Activated CD8-positive, alpha-beta memory T cell treated with anti-CD3 and anti-CD28 coated beads, Interleukin-2, amount 10 ng/mL, durations not matched to agents 7 days and 5 days (primary cell): ENCODE measurements around the gene NDUFAF4. TPM values are rescaled to one million over a fixed set of nuclear protein-coding genes. Genes with fewer than 3 reads are reported as not detected.

Source experiments
- ATAC-seq: fragments of 150-1000 bp; cut with Tn5 transposase; one replicate; pipeline ENCODE4 v1.10.0; 2021; ENCODE audit warnings: moderate library complexity
- CTCF ChIA-PET: fragments of 350-600 bp; sonication (Branson Sonifier 250); formaldehyde crosslinking; loops from one replicate; lab custom pipeline; 2021; ENCODE audit warnings: antibody characterized with exemption; lab: Charles Lee
- DNase-seq: peaks from one replicate; pipeline ENCODE4 v3.0.0-alpha.2; 2020
- H3K27ac Mint-ChIP-seq: one replicate; pipeline ENCODE4 v1.8.0; 2021; ENCODE audit warnings: mild to moderate bottlenecking, mixed read lengths
- H3K27me3 Mint-ChIP-seq: one replicate; pipeline ENCODE4 v1.8.0; 2021; ENCODE audit warnings: mixed read lengths
- H3K36me3 Mint-ChIP-seq: one replicate; pipeline ENCODE4 v1.8.0; 2021; ENCODE audit warnings: mild to moderate bottlenecking, mixed read lengths
- H3K4me1 Mint-ChIP-seq: one replicate; pipeline ENCODE4 v1.8.0; 2021; ENCODE audit warnings: mixed read lengths
- H3K4me3 Mint-ChIP-seq: one replicate; pipeline ENCODE4 v1.8.0; 2021; ENCODE audit warnings: mild to moderate bottlenecking, moderate library complexity, mixed read lengths
- H3K9me3 Mint-ChIP-seq: one replicate; pipeline ENCODE4 v1.8.0; 2022; ENCODE audit warnings: low read depth, mixed read lengths
- total RNA-seq, 2 experiments: library from RNA; stranded (reverse); gene quantifications; one replicate each; pipeline ENCODE4 v1.2.3, GENCODE V29; 2021

The NDUFAF4 gene
- total RNA-seq, 2 experiments from 2014 or later = 27.3 to 48.5 TPM

DNA sequence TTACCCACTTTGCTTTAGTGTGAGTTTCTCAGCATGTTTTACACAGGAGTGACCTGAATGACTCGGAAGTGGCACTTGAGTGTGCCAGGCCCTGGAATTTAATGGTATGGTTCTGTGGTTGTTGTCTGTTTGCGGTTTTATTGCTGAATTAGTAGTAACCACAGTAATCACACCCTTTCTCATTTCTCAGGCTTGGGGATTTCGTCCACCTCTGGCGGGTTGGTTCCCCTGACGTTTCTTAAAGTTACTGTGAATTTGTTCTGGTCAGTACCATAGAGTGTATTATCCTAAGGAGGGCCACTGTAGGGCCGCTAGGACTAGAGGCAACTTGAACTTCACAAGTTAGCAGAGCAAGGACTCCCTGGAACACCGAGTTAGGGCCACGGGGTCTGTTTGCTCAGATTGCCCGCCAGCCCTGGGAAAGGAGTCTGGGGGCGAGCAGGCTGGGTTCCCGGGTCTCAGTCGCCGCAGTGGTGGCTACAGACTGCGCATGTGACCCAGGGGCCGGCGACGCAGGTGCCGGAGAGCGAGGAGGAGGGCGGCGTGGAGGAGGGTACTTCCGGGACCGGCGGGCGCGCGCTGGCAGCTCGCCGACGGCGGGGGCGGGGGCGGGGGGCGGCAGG lies 26.3 kb upstream of the NDUFAF4 start:
- H3K4me1 Mint-ChIP-seq = peaks cover 38% of the 10 kb centered on the region
- CTCF ChIA-PET = interaction anchor here (1.2 to 2.2 kb wide), 3 partner anchors 11 to 27 kb away, joined by 3 to 11 read pairs (median 4); partner anchors contain the start of gene NDUFAF4
- H3K4me3 Mint-ChIP-seq = peak overlapping the region; percentile 96
- DNase-seq (no peak), ATAC-seq (peak; percentile 16)
- H3K27ac Mint-ChIP-seq = peak overlapping the region; percentile 86
- no peaks in the 10 kb centered on the region for H3K9me3 Mint-ChIP-seq
- no peaks in the 10 kb centered on the region for H3K27me3 Mint-ChIP-seq
- peaks cover 2% of the 10 kb centered on the region for H3K36me3 Mint-ChIP-seq

- no peaks in the 10 kb centered on the region for H3K27me3 Mint-ChIP-seq
- peak overlapping the region; percentile 96 for H3K4me3 Mint-ChIP-seq
- H3K27ac Mint-ChIP-seq = peak overlapping the region; percentile 86
- CTCF ChIA-PET = interaction anchor here (2.8 to 3.3 kb wide), 2 partner anchors 16 to 24 kb away, joined by 14 to 19 read pairs; no protein-coding TSS in a partner anchor
- ATAC-seq (no peak), DNase-seq (no peak)
- peaks cover 38% of the 10 kb centered on the region for H3K4me1 Mint-ChIP-seq
- H3K36me3 Mint-ChIP-seq = peaks cover 2% of the 10 kb centered on the region
- no peaks in the 10 kb centered on the region for H3K9me3 Mint-ChIP-seq
These were observed 25.7 kb upstream of the NDUFAF4 start for GRCh38 chr6:96923400-96923799.

DNA sequence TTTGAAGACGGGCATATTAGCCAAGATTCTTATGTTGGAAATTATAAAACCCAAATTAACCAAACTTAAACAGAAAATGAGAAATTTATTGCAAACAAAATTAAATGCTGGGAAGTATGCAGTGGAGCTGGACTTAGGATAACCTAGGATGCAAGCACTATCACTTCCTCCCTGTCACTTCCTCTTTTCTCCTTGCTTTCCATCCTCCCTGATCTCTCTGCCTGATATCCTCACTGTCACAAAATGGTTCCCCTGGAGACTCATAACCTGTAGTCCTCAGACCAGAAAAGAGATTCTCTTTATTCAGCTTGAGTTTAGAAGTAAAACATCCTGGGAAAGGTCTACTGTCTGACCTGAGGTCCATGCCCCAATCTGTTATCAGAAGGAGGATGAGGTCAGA lies 19.4 kb upstream of the NDUFAF4 start:
- no peak overlapping the region for H3K27ac Mint-ChIP-seq
- peaks cover 12% of the 10 kb centered on the region for H3K27me3 Mint-ChIP-seq
- CTCF ChIA-PET = no interaction called here
- peaks cover 13% of the 10 kb centered on the region for H3K4me1 Mint-ChIP-seq
- no peak overlapping the region for H3K4me3 Mint-ChIP-seq
- DNase-seq (no peak), ATAC-seq (no peak)
- H3K36me3 Mint-ChIP-seq = peaks cover 2% of the 10 kb centered on the region
- H3K9me3 Mint-ChIP-seq = no peaks in the 10 kb centered on the region

- DNase-seq = no peak
- no peak for ATAC-seq
- no peak overlapping the region for H3K27ac Mint-ChIP-seq
- peaks cover 8% of the 10 kb centered on the region for H3K4me1 Mint-ChIP-seq
- H3K36me3 Mint-ChIP-seq = peaks cover 5% of the 10 kb centered on the region
- peaks cover 19% of the 10 kb centered on the region for H3K27me3 Mint-ChIP-seq
- H3K4me3 Mint-ChIP-seq = no peak overlapping the region
- CTCF ChIA-PET = interaction anchor here (1.3 to 1.6 kb wide), 2 partner anchors 11 to 14 kb away, joined by 3 to 4 read pairs; partner anchors contain the start of gene KLHL32
- H3K9me3 Mint-ChIP-seq = no peaks in the 10 kb centered on the region
These were observed 15.9 kb upstream of the NDUFAF4 start for GRCh38 chr6:96913621-96914020.

GRCh38 chr6:96911751-96912150 lies 14.1 kb upstream of the NDUFAF4 start:
- Mint-ChIP-seq H3K9me3 (no peaks in the 10 kb centered on the region), H3K27me3 (peaks cover 19% of the 10 kb centered on the region), H3K4me3 (no peak overlapping the region), H3K4me1 (peaks cover 18% of the 10 kb centered on the region), H3K27ac (no peak overlapping the region), H3K36me3 (peaks cover 7% of the 10 kb centered on the region)
- ATAC-seq (no peak), DNase-seq (no peak)
- CTCF ChIA-PET = interaction anchor here (1.7 kb wide), 1 partner anchor 148 kb away, joined by 3 read pairs; no protein-coding TSS in a partner anchor

- peaks cover 7% of the 10 kb centered on the region for H3K36me3 Mint-ChIP-seq
- ATAC-seq (no peak), DNase-seq (no peak)
- no peak overlapping the region for H3K4me3 Mint-ChIP-seq
- H3K4me1 Mint-ChIP-seq = peaks cover 21% of the 10 kb centered on the region
- H3K27ac Mint-ChIP-seq = no peak overlapping the region
- H3K27me3 Mint-ChIP-seq = peaks cover 19% of the 10 kb centered on the region
- CTCF ChIA-PET = interaction anchor here (1.7 to 1.9 kb wide), 2 partner anchors 10 to 149 kb away, joined by 3 to 4 read pairs; no protein-coding TSS in a partner anchor
- H3K9me3 Mint-ChIP-seq = no peaks in the 10 kb centered on the region
These were observed 13.5 kb upstream of the NDUFAF4 start for GRCh38 chr6:96911171-96911570.

DNA sequence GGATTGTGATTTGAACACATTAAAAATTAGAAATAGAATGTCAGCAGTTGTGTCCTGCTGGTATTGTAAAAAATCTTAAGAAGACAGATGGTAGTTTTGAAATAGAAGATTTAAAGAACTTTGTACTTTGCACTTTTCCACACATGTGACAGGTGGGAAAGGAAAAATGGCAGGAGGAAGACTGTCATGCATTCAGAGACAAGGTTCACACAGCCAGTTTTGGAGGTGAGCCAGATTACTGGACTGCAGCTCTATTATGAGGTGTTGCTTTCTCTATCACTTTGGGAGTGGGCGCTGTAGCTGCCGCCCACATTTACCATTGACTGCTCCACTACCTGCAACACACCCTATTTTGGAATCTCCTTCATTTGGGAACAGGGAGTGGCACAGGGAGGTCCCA lies 12.1 kb upstream of the NDUFAF4 start:
- CTCF ChIA-PET = interaction anchor here (1.9 kb wide), 1 partner anchor 12 kb away, joined by 4 read pairs; no protein-coding TSS in a partner anchor
- no peak for DNase-seq
- Mint-ChIP-seq H3K9me3 (no peaks in the 10 kb centered on the region), H3K36me3 (peaks cover 7% of the 10 kb centered on the region), H3K27me3 (peaks cover 12% of the 10 kb centered on the region), H3K4me3 (no peak overlapping the region), H3K4me1 (peaks cover 24% of the 10 kb centered on the region), H3K27ac (no peak overlapping the region)
- ATAC-seq = no peak

GRCh38 chr6:96907498-96907897 lies 9.8 kb upstream of the NDUFAF4 start:
- CTCF ChIA-PET = interaction anchor here (0.6 to 3.5 kb wide), 4 partner anchors 10 to 118 kb away, joined by 3 to 19 read pairs (median 8); partner anchors contain the start of gene NDUFAF4
- Mint-ChIP-seq H3K27me3 (peaks cover 10% of the 10 kb centered on the region), H3K9me3 (no peaks in the 10 kb centered on the region), H3K4me1 (peaks cover 24% of the 10 kb centered on the region), H3K27ac (peak overlapping the region; percentile 62), H3K4me3 (no peak overlapping the region), H3K36me3 (peaks cover 7% of the 10 kb centered on the region)
- DNase-seq (peak; percentile 70), ATAC-seq (peak; percentile 95)

DNA sequence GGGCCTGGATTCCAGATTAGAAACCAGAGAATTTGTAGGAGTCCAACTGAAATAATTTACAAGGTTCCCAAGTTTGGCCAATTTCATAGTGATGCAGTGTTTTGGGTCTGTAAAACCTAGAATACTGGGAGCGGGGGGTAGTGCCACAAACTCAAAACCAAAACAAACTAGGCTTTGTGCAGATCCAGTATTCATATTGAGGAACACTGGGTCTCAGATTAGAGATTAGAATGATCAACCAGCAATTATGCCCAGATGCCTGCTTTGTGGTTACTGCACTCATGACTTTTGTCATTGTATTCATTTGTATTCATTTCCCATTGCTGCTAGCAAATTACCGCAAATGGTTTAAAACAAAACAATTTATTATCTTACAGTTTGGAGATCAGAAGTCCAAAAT lies 3.2 kb upstream of the NDUFAF4 start:
- ATAC-seq (no peak), DNase-seq (no peak)
- H3K27ac Mint-ChIP-seq = no peak overlapping the region
- H3K36me3 Mint-ChIP-seq = peaks cover 5% of the 10 kb centered on the region
- peaks cover 16% of the 10 kb centered on the region for H3K4me1 Mint-ChIP-seq
- no peaks in the 10 kb centered on the region for H3K9me3 Mint-ChIP-seq
- CTCF ChIA-PET = no interaction called here
- no peak overlapping the region for H3K4me3 Mint-ChIP-seq
- peaks cover 2% of the 10 kb centered on the region for H3K27me3 Mint-ChIP-seq

DNA sequence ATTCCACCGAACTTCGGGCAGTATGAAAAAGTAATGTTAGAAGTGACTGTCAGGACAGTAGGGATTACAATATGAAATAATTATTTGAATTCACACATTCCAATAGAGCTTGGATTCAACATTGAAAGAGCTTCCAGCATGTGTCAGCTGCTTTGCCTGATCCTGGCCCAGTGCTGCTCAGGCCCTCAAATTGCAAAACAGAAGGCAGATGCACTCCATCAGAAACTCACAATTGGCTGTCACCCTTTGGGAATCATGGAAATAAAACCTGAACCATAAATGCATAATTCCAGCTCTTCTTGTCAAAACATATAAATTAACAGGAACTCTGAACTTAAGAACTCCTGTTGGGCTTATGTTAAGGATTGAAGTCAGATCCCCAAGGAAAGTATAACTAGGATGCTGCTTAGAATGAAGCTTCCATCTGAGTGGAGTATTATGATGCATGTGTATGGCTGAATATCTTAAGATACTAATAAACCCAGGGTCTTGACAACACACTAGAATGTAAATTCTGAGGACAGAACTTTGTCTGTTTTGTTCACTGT lies 1.8 kb upstream of the NDUFAF4 start:
- CTCF ChIA-PET = interaction anchor here (0.9 to 2.9 kb wide), 8 partner anchors 13 to 272 kb away, joined by 3 to 19 read pairs (median 6); no protein-coding TSS in a partner anchor
- peaks cover 22% of the 10 kb centered on the region for H3K4me1 Mint-ChIP-seq
- ATAC-seq = no peak
- no peaks in the 10 kb centered on the region for H3K9me3 Mint-ChIP-seq
- H3K27ac Mint-ChIP-seq = no peak overlapping the region
- no peak for DNase-seq
- no peak overlapping the region for H3K4me3 Mint-ChIP-seq
- peaks cover 11% of the 10 kb centered on the region for H3K36me3 Mint-ChIP-seq
- peaks cover 2% of the 10 kb centered on the region for H3K27me3 Mint-ChIP-seq

GRCh38 chr6:96899019-96899418 lies 1.3 kb upstream of the NDUFAF4 start:
- Mint-ChIP-seq H3K27ac (no peak overlapping the region), H3K4me3 (peak overlapping the region; percentile 81), H3K4me1 (peaks cover 25% of the 10 kb centered on the region), H3K36me3 (peaks cover 14% of the 10 kb centered on the region), H3K27me3 (peaks cover 2% of the 10 kb centered on the region), H3K9me3 (no peaks in the 10 kb centered on the region)
- DNase-seq (no peak), ATAC-seq (no peak)
- CTCF ChIA-PET = interaction anchor here (1.0 to 2.9 kb wide), 9 partner anchors 14 to 272 kb away, joined by 3 to 19 read pairs (median 5); partner anchors contain the start of gene GPR63

DNA sequence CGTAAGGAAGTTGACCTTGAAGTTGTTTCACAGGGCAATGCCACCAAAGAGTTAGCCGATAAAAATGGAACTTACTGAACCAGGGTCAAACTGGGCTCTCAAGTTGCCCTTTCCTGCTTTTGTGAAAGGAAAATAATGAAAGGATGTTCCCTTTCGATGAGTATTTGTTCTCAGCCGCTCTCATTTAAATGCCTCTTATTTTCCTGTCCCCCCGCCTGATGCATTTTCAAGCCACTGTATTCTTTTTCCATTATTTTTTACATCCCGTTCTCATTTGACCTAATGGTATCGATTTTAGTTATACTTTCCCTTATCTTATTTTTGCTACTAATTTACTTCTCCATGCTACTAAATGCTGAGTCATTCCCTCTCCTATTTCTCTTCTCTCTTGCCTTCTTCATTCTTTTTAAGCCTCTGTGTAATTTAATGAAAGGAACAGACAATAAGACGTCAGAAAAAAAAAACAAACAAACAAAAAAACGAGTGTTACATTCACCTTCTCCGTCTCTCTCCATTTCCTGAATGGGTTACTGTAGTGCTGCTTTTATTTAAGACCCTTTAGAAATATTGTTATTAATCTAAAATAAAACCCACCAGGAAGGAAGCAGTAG lies 655 bp upstream of the NDUFAF4 start:
- peaks cover 2% of the 10 kb centered on the region for H3K27me3 Mint-ChIP-seq
- peak overlapping the region; percentile 81 for H3K4me3 Mint-ChIP-seq
- H3K36me3 Mint-ChIP-seq = peaks cover 15% of the 10 kb centered on the region
- CTCF ChIA-PET = interaction anchor here (0.8 to 2.9 kb wide), 12 partner anchors 9 to 272 kb away, joined by 3 to 19 read pairs (median 6); partner anchors contain the start of genes GPR63 and KLHL32
- no peaks in the 10 kb centered on the region for H3K9me3 Mint-ChIP-seq
- peaks cover 26% of the 10 kb centered on the region for H3K4me1 Mint-ChIP-seq
- DNase-seq = no peak
- peak overlapping the region; percentile 90 for H3K27ac Mint-ChIP-seq
- ATAC-seq = no peak

- ATAC-seq (no peak), DNase-seq (no peak)
- Mint-ChIP-seq H3K4me3 (no peak overlapping the region), H3K9me3 (no peaks in the 10 kb centered on the region), H3K27me3 (no peaks in the 10 kb centered on the region), H3K4me1 (peaks cover 17% of the 10 kb centered on the region), H3K36me3 (peaks cover 22% of the 10 kb centered on the region), H3K27ac (no peak overlapping the region)
- CTCF ChIA-PET = no interaction called here
These were observed 8.5 kb downstream of the NDUFAF4 start for GRCh38 chr6:96889146-96889545.
